PFSK-1 (cell line): Measurements from ENCODE around the gene TENM3.

Experiments
- FOXP2 ChIP-seq: optimal IDR thresholded peaks from 2 replicates; pipeline ENCODE3; 2011; ENCODE audit warnings: borderline replicate concordance, control low read depth, inconsistent platforms; ENCODE audit not compliant: insufficient read depth; ENCODE audit errors: extremely low read length, extremely low read depth
- POLR2AphosphoS5 ChIP-seq: IDR thresholded peaks from 2 replicates; pipeline ENCODE4 v1.6.1; 2012; ENCODE audit warnings: low read depth, mild to moderate bottlenecking, control low read depth, low read length, moderate library complexity
- SIN3A ChIP-seq: IDR thresholded peaks from 2 replicates; pipeline ENCODE4 v1.6.1; 2012; ENCODE audit warnings: mild to moderate bottlenecking, low read length, moderate library complexity, borderline replicate concordance; ENCODE audit not compliant: insufficient read depth
- TAF1 ChIP-seq: IDR thresholded peaks from 2 replicates; pipeline ENCODE4 v1.6.1; 2012; ENCODE audit warnings: low read length, control low read depth, borderline replicate concordance; ENCODE audit not compliant: insufficient read depth
- TF ChIP-seq, protein P1 (sequence below), 2 experiments: IDR thresholded peaks; 2 replicates each; pipeline versions ENCODE4 v1.6.1 to v1.8.0; 2011 to 2012; ENCODE audit warnings: low read depth in 2 of 2, low read length in 2 of 2, control low read depth in 1 of 2, inconsistent platforms in 1 of 2, mild to moderate bottlenecking in 1 of 2, moderate library complexity in 1 of 2; ENCODE audit not compliant: insufficient read depth in 1 of 2

DNA sequence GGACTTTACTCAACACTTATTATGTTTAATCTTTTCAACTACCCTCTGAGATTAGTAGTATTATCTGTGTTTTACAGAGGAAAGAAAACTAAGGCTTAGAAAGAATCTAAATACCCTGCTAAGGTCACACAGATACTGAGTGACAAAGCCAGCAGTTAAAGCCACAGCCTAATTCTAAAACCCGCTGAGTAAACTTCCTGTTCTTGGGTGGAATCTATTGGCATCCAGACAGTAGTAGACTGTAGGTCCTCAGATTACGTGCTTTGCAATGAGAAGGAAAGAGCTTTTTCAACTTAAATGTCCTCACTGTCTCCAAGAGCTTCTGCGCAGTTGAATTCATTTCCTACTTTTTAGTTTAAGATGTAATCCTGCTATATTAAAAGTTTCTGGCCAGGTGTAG is 126.0 kb downstream of the TENM3 start:
- TF ChIP-seq TAF1 (no peak), POLR2AphosphoS5 (no peak), SIN3A (no peak), FOXP2 (no peak)
- TF ChIP-seq, protein P1, sequence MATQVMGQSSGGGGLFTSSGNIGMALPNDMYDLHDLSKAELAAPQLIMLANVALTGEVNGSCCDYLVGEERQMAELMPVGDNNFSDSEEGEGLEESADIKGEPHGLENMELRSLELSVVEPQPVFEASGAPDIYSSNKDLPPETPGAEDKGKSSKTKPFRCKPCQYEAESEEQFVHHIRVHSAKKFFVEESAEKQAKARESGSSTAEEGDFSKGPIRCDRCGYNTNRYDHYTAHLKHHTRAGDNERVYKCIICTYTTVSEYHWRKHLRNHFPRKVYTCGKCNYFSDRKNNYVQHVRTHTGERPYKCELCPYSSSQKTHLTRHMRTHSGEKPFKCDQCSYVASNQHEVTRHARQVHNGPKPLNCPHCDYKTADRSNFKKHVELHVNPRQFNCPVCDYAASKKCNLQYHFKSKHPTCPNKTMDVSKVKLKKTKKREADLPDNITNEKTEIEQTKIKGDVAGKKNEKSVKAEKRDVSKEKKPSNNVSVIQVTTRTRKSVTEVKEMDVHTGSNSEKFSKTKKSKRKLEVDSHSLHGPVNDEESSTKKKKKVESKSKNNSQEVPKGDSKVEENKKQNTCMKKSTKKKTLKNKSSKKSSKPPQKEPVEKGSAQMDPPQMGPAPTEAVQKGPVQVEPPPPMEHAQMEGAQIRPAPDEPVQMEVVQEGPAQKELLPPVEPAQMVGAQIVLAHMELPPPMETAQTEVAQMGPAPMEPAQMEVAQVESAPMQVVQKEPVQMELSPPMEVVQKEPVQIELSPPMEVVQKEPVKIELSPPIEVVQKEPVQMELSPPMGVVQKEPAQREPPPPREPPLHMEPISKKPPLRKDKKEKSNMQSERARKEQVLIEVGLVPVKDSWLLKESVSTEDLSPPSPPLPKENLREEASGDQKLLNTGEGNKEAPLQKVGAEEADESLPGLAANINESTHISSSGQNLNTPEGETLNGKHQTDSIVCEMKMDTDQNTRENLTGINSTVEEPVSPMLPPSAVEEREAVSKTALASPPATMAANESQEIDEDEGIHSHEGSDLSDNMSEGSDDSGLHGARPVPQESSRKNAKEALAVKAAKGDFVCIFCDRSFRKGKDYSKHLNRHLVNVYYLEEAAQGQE (IDR thresholded peaks at IDR 0.05; ENCODE audit: insufficient read depth in 1 of 2, low read depth in 2 of 2, low read length in 2 of 2): no peak
